Stimulated activated CD4-positive, alpha-beta T cell treated with anti-CD3 and anti-CD28 coated beads, Interleukin-15, amount 100 ng/mL, for 48 hours (primary cell): Measurements from ENCODE around the gene MT1M.
A peak's percentile ranks its signal among the peaks of the same experiment; 100 is the strongest.
"Not testable (repeated sequence)": the region's sequence is repeated elsewhere in the genome, so short reads cannot be mapped to it uniquely, and the experiment has no call there.

Experiments
- DNase-seq, 2 donors: peaks; one replicate each; pipeline ENCODE4 v3.0.0-alpha.2; 2020; ENCODE audit warnings: low read depth in 2 of 2

Gene MT1M

GRCh38 chr16:56632156-56632847, at the start of gene MT1M:
TSS of gene MT1M (plus strand) at chr16:56632659. CDS start at chr16:56632732, 73 bp downstream.
- DNase-seq: no peak

GRCh38 chr16:56582911-56583310, 49.5 kb upstream of the MT1M start:
- not testable (repeated sequence) for DNase-seq

GRCh38 chr16:56583351-56584168, 48.9 kb upstream of the MT1M start:
- DNase-seq: no peak

GRCh38 chr16:56584276-56584675, 48.2 kb upstream of the MT1M start:
- no peak for DNase-seq

GRCh38 chr16:56588781-56589140, 43.7 kb upstream of the MT1M start:
- no peak for DNase-seq

- no peak for DNase-seq
Measured at GRCh38 chr16:56589141-56590039, 43.1 kb upstream of the MT1M start, which contains the start of gene MT3. TSS of gene MT3 (plus strand) at chr16:56589528. CDS start at chr16:56589591, 63 bp downstream.

GRCh38 chr16:56591377-56592060, 40.9 kb upstream of the MT1M start:
- DNase-seq: no peak

GRCh38 chr16:56593573-56594291, 38.7 kb upstream of the MT1M start:
- no peak for DNase-seq

- no peak for DNase-seq
Measured at GRCh38 chr16:56594292-56594619, 38.2 kb upstream of the MT1M start.

GRCh38 chr16:56600398-56600999, 32.0 kb upstream of the MT1M start:
- no peak for DNase-seq

GRCh38 chr16:56601325-56601724, 31.1 kb upstream of the MT1M start:
- DNase-seq: no peak

- no peak for DNase-seq
Measured at GRCh38 chr16:56603589-56603988, 28.9 kb upstream of the MT1M start.

- no peak for DNase-seq
Measured at GRCh38 chr16:56604966-56605365, 27.5 kb upstream of the MT1M start.

GRCh38 chr16:56605475-56605874, 27.0 kb upstream of the MT1M start:
- no peak for DNase-seq

GRCh38 chr16:56606071-56606475, 26.4 kb upstream of the MT1M start:
- no peak for DNase-seq

GRCh38 chr16:56606476-56607108, 25.9 kb upstream of the MT1M start:
- no peak for DNase-seq

- no peak for DNase-seq
Measured at GRCh38 chr16:56607109-56607618, 25.3 kb upstream of the MT1M start.

- DNase-seq: no peak
Measured at GRCh38 chr16:56607675-56608042, 24.8 kb upstream of the MT1M start.

- peak; percentile 87 for DNase-seq
Measured at GRCh38 chr16:56608043-56608875, 24.2 kb upstream of the MT1M start, which contains the start of gene MT2A. TSS of gene MT2A (plus strand) at chr16:56608584. CDS start at chr16:56608656, 72 bp downstream.
